GM06990 (cell line): ENCODE measurements around the gene EMC10.
A peak's percentile ranks its signal among the peaks of the same experiment; 100 is the strongest.

Experiments used
- DNase-seq: peaks from one replicate; pipeline ENCODE4 v3.0.0-alpha.2; 2011; ENCODE audit not compliant: insufficient read length; ENCODE audit errors: extremely low read depth
- H3K27me3 ChIP-seq: replicated peaks from 2 replicates; pipeline ENCODE4 v1.6.0; 2011; ENCODE audit warnings: low read length; ENCODE audit not compliant: control insufficient read depth, insufficient read depth
- H3K36me3 ChIP-seq: 2 replicates; pipeline ENCODE4 v1.5.1; 2011; ENCODE audit warnings: low read length; ENCODE audit not compliant: control insufficient read depth, insufficient read depth
- H3K4me3 ChIP-seq: replicated peaks from 2 replicates; pipeline ENCODE4 v1.5.1; 2011; ENCODE audit warnings: low read depth, mild to moderate bottlenecking, control low read depth, low read length
- TF ChIP-seq, protein P1 (sequence below): IDR thresholded peaks from 2 replicates; pipeline ENCODE4 v1.5.1; 2011; ENCODE audit warnings: low read length, control low read depth, mild to moderate bottlenecking, inconsistent platforms; ENCODE audit not compliant: insufficient read depth, poor library complexity, severe bottlenecking

EMC10 gene

DNA sequence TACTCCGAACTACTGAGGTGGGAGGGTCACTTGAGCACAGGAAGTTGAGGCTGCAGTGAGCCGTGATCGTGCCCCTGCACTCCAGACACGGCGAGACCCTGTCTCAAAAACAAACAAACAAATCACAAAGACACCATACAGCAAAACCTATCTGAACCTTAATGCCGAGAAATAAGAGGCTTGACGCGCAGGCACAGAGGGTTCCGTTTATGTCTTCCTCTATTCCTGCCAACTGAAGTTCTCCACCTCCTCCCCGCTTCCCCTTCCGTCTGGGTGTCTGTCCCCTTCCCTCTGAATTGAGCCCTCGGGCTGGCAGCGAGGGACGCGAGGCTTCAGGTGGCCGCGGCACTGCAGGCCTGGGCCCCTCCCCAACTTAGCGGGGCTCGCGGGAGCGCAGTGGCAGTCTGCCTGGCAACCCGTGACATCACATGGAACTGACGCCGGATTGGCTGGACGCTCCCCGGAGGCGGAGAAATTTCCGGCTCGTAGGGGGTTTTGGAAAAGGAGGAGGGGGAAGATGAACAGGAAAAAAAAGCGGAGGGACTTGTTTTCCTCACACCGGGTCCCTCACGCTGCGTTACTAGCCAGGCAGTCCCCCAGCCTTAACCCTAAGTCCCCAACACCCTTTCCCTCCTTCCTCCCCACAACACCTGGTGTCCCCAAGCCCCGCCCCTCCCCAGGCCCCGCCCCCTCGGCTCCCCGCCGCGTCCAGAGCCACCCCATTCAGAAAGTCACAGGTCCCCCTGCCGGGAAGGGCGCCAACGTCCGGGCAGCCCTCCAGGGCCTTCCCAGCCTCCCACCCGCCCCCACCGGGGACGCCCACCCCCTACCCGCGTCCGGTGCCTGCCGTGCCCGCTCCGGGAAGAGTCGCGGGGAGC, 44.7 kb upstream of the EMC10 start:
- H3K27me3 ChIP-seq: no peaks in the 10 kb centered on the region
- DNase-seq: peak; percentile 89
- H3K36me3 ChIP-seq: no peaks in the 10 kb centered on the region
- H3K4me3 ChIP-seq: peak overlapping the region; percentile 56
- TF ChIP-seq, protein P1, sequence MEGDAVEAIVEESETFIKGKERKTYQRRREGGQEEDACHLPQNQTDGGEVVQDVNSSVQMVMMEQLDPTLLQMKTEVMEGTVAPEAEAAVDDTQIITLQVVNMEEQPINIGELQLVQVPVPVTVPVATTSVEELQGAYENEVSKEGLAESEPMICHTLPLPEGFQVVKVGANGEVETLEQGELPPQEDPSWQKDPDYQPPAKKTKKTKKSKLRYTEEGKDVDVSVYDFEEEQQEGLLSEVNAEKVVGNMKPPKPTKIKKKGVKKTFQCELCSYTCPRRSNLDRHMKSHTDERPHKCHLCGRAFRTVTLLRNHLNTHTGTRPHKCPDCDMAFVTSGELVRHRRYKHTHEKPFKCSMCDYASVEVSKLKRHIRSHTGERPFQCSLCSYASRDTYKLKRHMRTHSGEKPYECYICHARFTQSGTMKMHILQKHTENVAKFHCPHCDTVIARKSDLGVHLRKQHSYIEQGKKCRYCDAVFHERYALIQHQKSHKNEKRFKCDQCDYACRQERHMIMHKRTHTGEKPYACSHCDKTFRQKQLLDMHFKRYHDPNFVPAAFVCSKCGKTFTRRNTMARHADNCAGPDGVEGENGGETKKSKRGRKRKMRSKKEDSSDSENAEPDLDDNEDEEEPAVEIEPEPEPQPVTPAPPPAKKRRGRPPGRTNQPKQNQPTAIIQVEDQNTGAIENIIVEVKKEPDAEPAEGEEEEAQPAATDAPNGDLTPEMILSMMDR: no peak

DNA sequence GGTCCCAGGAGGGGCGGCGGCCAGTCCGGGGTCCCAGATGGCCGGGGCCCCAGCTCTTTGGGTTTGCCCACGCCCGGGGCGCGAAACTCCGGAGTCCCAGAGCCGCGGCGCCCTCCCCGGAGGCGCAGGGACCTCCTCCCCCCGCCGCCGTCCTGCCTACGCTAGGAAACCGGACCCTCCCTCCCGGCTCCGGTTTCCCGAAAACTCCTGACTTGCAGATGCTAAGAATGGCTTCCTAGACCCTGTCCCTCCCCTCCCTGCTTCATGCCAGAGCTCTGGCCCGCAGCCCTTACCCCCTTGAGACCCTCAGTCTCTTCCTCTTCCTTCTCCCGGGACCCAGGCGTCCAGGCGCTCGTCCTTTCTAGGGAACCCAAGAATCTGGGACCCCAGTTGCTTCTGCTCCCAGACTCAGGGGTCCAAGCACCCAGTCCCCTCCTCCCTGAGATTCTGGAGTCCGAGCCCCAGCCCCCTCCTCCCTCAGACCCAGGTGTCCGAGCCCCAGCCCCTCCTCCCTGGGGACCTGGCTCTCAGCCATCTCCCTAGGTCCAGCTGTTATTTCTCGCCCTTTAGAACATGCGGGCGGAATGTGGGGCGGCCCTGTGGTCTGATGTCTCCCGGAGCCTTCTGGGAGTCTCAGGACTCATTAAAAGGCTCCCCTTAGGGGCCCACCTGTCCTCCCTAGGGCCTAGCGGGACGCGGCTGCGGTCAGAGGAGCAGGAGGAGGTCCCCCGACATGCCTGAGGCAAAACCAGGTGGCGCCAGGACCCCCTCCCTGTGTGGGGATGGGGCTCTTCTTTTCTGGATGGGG, 43.9 kb upstream of the EMC10 start, which contains the start of gene MYBPC2:
Gene MYBPC2 (plus strand): TSS at position 672 of the 808 bp plus-strand sequence. CDS start 62 bp downstream, at position 734.
- H3K27me3 ChIP-seq: no peaks in the 10 kb centered on the region
- peak within 1 kb of the TSS; percentile 56 for H3K4me3 ChIP-seq
- TF ChIP-seq, protein P1: no peak
- DNase-seq: no peak
- no peaks in the 10 kb centered on the region for H3K36me3 ChIP-seq

DNA sequence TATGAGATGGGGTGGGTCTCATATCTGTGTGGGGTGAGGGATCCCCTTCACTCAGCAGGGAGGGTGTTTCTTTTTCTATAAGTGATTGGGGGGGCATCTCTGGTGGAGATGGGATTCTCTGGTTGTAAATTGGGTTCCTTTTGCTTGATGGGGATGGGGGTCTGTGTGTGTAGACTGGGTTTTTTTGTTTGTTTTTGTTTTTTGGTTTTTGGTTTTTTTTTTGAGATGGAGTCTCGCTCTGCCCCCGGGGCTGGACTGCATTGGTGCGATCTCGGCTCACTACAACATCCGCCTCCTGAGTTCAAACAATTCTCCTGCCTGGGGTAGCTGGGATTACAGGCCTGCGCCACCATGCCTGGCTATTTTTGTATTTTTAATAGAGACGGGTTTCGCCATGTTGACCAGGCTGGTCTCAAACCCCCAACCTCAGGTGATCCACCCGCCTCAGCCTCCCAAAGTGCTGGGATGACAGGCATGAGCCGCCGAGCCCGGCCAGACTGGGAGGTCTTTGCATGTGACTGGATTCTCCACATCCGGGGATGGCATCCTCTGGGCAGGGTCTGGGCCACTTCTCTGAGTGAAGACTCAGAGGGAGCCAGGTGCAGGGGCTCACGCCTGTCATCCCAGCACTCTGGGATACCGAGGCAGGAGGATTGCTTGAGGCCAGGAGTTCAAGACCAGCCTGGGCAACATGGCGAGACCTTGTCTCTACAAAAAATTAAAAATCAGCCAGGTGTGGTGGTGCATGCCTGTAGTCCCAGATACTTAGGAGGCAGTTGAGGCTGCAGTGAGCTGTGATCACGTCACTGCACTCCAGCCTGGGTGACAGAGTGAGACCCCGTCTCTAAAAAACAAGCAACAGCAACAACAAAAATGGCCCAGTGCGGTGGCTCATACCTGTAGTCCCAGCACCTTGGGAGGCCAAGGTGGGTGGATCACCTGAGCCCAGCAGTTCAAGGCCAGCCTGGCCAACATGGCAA, 42.8 kb upstream of the EMC10 start:
- H3K27me3 ChIP-seq: no peaks in the 10 kb centered on the region
- H3K36me3 ChIP-seq: no peaks in the 10 kb centered on the region
- no peak overlapping the region for H3K4me3 ChIP-seq
- TF ChIP-seq, protein P1: no peak
- no peak for DNase-seq

DNA sequence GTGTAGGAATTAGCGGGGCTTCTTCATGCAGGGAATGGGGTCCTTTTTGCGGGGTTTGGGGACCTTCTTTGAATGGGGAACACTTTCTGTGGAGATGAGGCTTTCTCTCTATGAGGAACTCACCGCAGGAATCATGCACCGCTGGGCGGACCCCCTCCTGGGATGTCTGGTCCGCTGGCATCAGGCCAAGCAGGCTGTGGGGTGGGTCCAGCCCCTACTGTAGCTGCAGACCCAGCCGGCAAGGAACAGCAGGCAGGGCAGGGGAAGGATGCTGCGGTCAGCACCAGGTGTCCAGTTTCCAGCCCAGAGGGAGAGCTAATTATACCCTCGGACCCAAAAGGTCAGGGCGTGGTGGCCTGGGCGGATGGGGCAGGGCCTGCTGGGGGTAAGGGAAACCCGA, 41.8 kb upstream of the EMC10 start:
- TF ChIP-seq, protein P1: no peak
- Histone ChIP-seq H3K4me3 (no peak overlapping the region), H3K27me3 (no peaks in the 10 kb centered on the region), H3K36me3 (no peaks in the 10 kb centered on the region)
- no peak for DNase-seq

DNA sequence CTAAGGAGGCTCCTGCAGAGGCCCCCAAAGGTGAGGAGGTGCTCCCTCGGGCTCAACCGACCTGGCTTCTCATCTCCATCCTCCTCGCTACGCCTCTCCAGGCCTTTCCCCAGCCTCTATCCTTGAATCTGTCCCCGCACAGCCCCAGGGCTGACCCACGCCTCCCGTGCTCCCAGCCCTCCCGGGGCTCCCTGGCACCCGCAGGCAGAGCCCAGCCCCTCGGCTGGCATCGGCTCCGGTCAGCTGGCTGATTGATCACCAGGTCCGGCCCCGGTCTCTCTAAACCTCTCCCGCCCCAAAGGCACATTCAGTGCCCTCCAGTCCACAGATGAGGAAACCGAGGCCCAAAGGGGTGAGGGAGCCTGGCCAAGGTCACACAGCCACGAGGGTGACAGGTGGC, 41.1 kb upstream of the EMC10 start:
- no peaks in the 10 kb centered on the region for H3K27me3 ChIP-seq
- H3K36me3 ChIP-seq: no peaks in the 10 kb centered on the region
- no peak overlapping the region for H3K4me3 ChIP-seq
- TF ChIP-seq, protein P1: no peak
- DNase-seq: no peak
